ENCODE measurements around the gene MYO1G.
"Not testable (repeated sequence)": the region's sequence is repeated elsewhere in the genome, so short reads cannot be mapped to it uniquely, and the experiment has no call there.

Gene MYO1G

GRCh38 chr7:44934510-44934909 lies 44.3 kb downstream of the MYO1G start:
- not testable (repeated sequence) for H3K4me1 ChIP-seq (ENCODE audit: control insufficient read depth, insufficient read depth, low read length); H3K36me3 ChIP-seq (ENCODE audit: control insufficient read depth, insufficient read depth, low read length); H3K27me3 ChIP-seq (ENCODE audit: control insufficient read depth, insufficient read depth, low read length); H3K9ac ChIP-seq (ENCODE audit: low read length); H3K4me3 ChIP-seq (ENCODE audit: low read length); H3K9me3 ChIP-seq (ENCODE audit: control insufficient read depth, low read length)

GRCh38 chr7:44930921-44931320 lies 47.9 kb downstream of the MYO1G start:
- Histone ChIP-seq H3K4me1 (ENCODE audit: control insufficient read depth, insufficient read depth, low read length) (no peaks in the 10 kb centered on the region), H3K9me3 (ENCODE audit: control insufficient read depth, low read length) (no peaks in the 10 kb centered on the region), H3K4me3 (ENCODE audit: low read length) (no peak overlapping the region)

GRCh38 chr7:44922351-44922694 lies 56.5 kb downstream of the MYO1G start:
- no peak overlapping the region for H3K4me3 ChIP-seq (ENCODE audit: low read length)
- no peaks in the 10 kb centered on the region for H3K36me3 ChIP-seq (ENCODE audit: control insufficient read depth, insufficient read depth, low read length)
- no peaks in the 10 kb centered on the region for H3K27me3 ChIP-seq (ENCODE audit: control insufficient read depth, insufficient read depth, low read length)
- no peak overlapping the region for H3K9ac ChIP-seq (ENCODE audit: low read length)
- no peaks in the 10 kb centered on the region for H3K4me1 ChIP-seq (ENCODE audit: control insufficient read depth, insufficient read depth, low read length)
- no peaks in the 10 kb centered on the region for H3K9me3 ChIP-seq (ENCODE audit: control insufficient read depth, low read length)

More at GRCh38 chr7:44930921-44931320, 47.9 kb downstream of the MYO1G start:
- Histone ChIP-seq H3K9ac (ENCODE audit: low read length) (no peak overlapping the region), H3K27me3 (ENCODE audit: control insufficient read depth, insufficient read depth, low read length) (peaks cover 4% of the 10 kb centered on the region), H3K36me3 (ENCODE audit: control insufficient read depth, insufficient read depth, low read length) (no peaks in the 10 kb centered on the region)

- H3K9ac ChIP-seq (ENCODE audit: low read length) = no peak overlapping the region
- H3K4me3 ChIP-seq (ENCODE audit: low read length) = no peak overlapping the region
- no peaks in the 10 kb centered on the region for H3K36me3 ChIP-seq (ENCODE audit: control insufficient read depth, insufficient read depth, low read length)
- H3K9me3 ChIP-seq (ENCODE audit: control insufficient read depth, low read length) = no peaks in the 10 kb centered on the region
- no peaks in the 10 kb centered on the region for H3K27me3 ChIP-seq (ENCODE audit: control insufficient read depth, insufficient read depth, low read length)
- no peaks in the 10 kb centered on the region for H3K4me1 ChIP-seq (ENCODE audit: control insufficient read depth, insufficient read depth, low read length)
These were observed 57.0 kb downstream of the MYO1G start for GRCh38 chr7:44921607-44922350.

GRCh38 chr7:44920119-44920518 lies 58.7 kb downstream of the MYO1G start:
- no peaks in the 10 kb centered on the region for H3K27me3 ChIP-seq (ENCODE audit: control insufficient read depth, insufficient read depth, low read length)
- no peak overlapping the region for H3K9ac ChIP-seq (ENCODE audit: low read length)
- H3K36me3 ChIP-seq (ENCODE audit: control insufficient read depth, insufficient read depth, low read length) = no peaks in the 10 kb centered on the region
- H3K9me3 ChIP-seq (ENCODE audit: control insufficient read depth, low read length) = no peaks in the 10 kb centered on the region
- H3K4me1 ChIP-seq (ENCODE audit: control insufficient read depth, insufficient read depth, low read length) = no peaks in the 10 kb centered on the region
- H3K4me3 ChIP-seq (ENCODE audit: low read length) = no peak overlapping the region

- Histone ChIP-seq H3K27me3 (ENCODE audit: control insufficient read depth, insufficient read depth, low read length) (no peaks in the 10 kb centered on the region), H3K4me3 (ENCODE audit: low read length) (no peak overlapping the region), H3K4me1 (ENCODE audit: control insufficient read depth, insufficient read depth, low read length) (no peaks in the 10 kb centered on the region), H3K9ac (ENCODE audit: low read length) (no peak overlapping the region), H3K36me3 (ENCODE audit: control insufficient read depth, insufficient read depth, low read length) (no peaks in the 10 kb centered on the region), H3K9me3 (ENCODE audit: control insufficient read depth, low read length) (no peaks in the 10 kb centered on the region)
These were observed 60.8 kb downstream of the MYO1G start for GRCh38 chr7:44918029-44918428.

GRCh38 chr7:44917465-44917864 lies 61.4 kb downstream of the MYO1G start:
- Histone ChIP-seq H3K27me3 (ENCODE audit: control insufficient read depth, insufficient read depth, low read length) (no peaks in the 10 kb centered on the region), H3K9me3 (ENCODE audit: control insufficient read depth, low read length) (no peaks in the 10 kb centered on the region), H3K4me1 (ENCODE audit: control insufficient read depth, insufficient read depth, low read length) (no peaks in the 10 kb centered on the region), H3K9ac (ENCODE audit: low read length) (no peak overlapping the region), H3K36me3 (ENCODE audit: control insufficient read depth, insufficient read depth, low read length) (no peaks in the 10 kb centered on the region), H3K4me3 (ENCODE audit: low read length) (no peak overlapping the region)

GRCh38 chr7:44914992-44915607 lies 63.7 kb downstream of the MYO1G start:
- Histone ChIP-seq H3K4me1 (ENCODE audit: control insufficient read depth, insufficient read depth, low read length) (no peaks in the 10 kb centered on the region), H3K9ac (ENCODE audit: low read length) (no peak overlapping the region), H3K9me3 (ENCODE audit: control insufficient read depth, low read length) (no peaks in the 10 kb centered on the region), H3K4me3 (ENCODE audit: low read length) (no peak overlapping the region), H3K36me3 (ENCODE audit: control insufficient read depth, insufficient read depth, low read length) (no peaks in the 10 kb centered on the region), H3K27me3 (ENCODE audit: control insufficient read depth, insufficient read depth, low read length) (no peaks in the 10 kb centered on the region)

- Histone ChIP-seq H3K9me3 (ENCODE audit: control insufficient read depth, low read length) (no peaks in the 10 kb centered on the region), H3K9ac (ENCODE audit: low read length) (no peak overlapping the region), H3K4me3 (ENCODE audit: low read length) (no peak overlapping the region), H3K36me3 (ENCODE audit: control insufficient read depth, insufficient read depth, low read length) (no peaks in the 10 kb centered on the region), H3K27me3 (ENCODE audit: control insufficient read depth, insufficient read depth, low read length) (no peaks in the 10 kb centered on the region), H3K4me1 (ENCODE audit: control insufficient read depth, insufficient read depth, low read length) (no peaks in the 10 kb centered on the region)
These were observed 66.0 kb downstream of the MYO1G start for GRCh38 chr7:44912775-44913347.

Measured in mucosa of stomach (tissue), 1 donor.